Hematopoietic multipotent progenitor cell treated with erythropoietin and hydrocortisone succinate and interleukin-3 and kit ligand, for 17 days (in vitro differentiated cells): Measurements from ENCODE around the gene CXCL3.
"Not testable (repeated sequence)": the region's sequence is repeated elsewhere in the genome, so short reads cannot be mapped to it uniquely, and the experiment has no call there.

ENCODE experiments used
- DNase-seq: peaks from one replicate; pipeline ENCODE4 v3.0.0-alpha.2; 2015; ENCODE audit warnings: low spot score

The CXCL3 gene

DNA sequence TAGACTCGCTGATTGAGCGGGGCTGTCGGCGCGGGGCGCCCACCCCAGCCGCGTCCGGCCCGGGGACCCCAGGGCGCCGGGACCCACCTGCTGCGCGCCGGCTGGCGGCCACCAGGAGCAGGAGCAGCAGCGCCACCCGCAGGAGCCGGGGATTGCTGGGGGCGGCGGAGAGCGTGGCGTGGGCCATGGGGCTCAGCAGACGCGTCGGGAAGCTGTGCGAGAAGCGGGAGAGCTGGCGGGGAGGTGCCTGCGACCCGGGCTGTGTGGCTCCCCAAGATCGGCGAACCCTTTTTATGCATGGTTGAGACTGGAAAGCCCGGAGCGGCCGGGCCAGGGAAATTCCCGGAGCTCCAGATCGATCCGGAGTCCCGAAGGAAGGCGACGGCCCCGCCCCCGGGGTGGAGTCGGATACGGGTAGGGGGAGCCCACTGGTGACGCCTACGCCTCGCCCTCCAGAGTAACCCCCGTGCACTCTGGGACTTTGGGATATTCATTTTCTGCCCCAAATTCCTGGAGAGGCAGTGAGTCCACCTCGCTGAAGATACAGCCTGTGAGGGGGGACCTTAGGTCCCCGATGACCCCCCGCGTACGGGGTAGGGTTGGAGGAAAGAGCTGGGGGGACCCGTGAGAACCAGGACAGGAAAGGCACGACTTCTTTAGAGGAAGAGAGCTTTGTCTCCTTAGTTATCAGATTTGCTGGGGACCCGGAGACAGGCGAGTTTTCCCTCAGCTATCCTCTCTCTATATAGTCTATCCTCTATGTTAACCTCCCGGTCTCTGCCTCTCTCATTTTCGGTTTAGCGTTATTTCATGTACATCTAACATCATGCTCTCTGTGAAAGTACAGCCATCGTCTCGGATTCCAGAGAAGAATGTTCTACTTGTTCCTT, at the start of gene CXCL3:
Gene CXCL3, minus strand, starts transcription at position 265 of the 890 bp plus-strand sequence. Its CDS starts 78 bp downstream, at position 187.
- peak; percentile 33 for DNase-seq

DNA sequence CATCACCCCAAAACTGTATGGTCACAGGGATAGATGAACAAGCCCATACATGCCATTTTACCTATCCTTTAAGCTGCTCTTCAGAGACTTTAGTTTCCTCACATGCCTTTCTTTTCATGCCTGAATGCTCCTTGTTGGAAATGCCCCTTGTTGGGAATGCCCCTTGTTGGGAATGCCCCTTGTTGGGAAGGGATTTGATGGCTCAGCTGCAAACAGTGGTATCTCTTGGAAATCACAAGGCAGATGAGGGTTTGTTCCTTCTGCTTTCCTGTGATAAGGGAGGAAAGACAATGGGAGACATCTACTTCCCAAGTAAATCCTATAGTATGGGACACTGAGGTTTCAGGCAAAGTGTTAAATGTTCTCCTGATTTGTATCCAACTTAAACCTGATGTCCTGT, 49.0 kb upstream of the CXCL3 start:
- no peak for DNase-seq

DNA sequence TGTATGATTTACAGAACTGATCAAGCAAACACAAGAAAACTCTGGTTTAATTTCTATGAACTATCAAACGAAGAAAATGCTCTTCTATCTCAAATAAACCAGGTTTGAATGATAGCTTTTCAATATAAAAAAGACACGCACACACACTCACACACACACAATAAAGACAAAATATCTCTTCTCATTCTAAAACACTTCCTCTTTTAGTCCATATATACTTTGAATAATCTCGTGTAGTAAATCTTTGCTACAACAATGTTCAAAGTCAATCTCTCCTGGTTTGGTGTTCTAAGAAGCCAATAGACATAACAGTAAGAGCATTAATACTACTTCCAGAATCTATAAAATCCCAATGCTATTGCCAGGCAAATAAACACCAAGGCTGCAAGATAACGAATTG, 47.2 kb upstream of the CXCL3 start:
- DNase-seq = no peak

DNA sequence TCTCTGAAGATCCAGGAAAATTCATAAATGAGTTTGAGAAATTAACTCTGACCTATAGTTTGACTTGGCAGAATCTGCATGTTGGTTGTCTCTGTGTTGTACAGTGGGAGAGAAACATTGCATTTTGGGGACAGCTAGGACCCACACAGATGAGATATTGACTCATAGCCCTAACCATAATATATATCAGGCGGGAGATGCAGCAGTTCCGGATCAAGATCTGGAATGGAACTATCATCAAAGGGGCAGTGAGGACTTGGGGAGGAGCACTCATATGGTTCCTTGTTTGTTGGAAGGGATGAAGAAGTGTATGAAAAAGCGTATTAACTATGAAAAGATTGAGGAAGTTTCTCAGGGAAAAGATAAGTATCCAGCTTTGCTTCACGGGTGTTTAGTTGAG, 46.5 kb upstream of the CXCL3 start:
- DNase-seq = no peak

DNA sequence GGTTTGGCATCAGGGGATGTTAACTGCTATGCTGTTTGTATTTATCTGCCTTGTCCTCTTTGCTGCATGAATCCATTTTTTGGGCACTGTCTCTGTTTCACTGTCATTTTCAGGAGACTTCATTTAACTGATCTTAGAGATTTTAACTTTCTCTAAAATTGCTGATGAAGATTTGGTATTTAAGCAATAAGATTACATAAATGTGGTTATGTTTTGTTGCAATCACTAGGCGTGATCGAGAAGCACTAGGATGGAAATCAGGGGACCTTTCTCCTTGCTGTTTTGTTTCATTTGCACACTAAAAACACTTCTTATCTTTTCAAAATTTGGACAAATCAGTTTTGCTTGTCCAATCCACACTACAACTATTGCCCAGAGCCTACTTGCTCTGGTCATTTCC, 45.1 kb upstream of the CXCL3 start:
- DNase-seq = no peak

DNA sequence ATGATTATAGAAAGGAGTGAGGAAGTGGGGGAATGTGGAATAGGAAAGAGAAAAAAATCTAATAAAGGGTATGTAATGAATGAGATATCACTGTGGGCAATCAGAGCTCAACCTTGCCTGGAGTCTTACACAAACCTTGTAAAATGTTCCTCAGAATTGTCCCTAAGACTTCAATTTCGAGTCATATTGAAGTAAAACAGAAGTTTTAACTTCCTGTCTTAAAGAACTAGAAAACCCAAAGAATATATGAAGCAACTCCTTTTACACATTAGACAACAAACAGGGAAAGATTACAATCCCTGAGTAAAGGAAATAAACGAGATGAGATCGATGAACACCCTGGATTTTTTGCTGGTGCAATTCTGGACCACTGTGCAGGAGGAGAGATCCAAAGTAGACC, 42.5 kb upstream of the CXCL3 start:
- no peak for DNase-seq

DNA sequence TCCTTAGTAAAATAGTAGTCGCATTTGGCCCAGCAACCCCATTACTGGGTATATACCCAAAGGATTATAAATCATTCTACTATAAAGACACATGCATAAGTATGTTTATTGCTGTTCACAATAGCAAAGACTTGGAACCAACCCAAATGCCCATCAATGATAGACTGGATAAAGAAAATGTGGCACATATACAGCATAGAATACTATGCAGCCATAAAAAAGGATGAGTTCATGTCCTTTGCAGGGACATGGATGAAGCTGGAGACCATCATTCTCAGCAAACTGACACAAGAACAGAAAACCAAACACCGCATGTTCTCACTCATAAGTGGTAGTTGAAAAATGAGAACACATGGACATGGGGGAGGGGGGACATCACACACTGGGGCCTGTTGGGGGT, 41.9 kb upstream of the CXCL3 start:
- DNase-seq = not testable (repeated sequence)

DNA sequence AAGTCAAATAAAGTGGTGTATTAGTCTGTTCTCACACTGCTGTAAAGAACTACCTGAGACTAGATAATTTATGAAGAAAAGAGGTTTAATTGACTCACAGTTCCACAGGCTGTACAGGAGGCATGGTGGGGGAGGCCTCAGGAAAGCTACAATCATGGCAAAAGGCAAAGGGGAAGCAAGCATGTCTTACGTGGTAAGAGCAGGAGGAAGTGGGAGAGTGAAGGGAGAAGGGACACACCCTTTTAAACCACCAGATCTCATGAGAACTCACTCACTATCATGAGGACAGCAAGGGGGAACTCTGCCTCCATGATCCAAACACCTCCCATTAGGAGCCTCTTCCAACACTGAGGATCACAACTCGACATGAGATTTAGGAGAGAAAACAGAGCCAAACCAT, 40.5 kb upstream of the CXCL3 start:
- not testable (repeated sequence) for DNase-seq

DNA sequence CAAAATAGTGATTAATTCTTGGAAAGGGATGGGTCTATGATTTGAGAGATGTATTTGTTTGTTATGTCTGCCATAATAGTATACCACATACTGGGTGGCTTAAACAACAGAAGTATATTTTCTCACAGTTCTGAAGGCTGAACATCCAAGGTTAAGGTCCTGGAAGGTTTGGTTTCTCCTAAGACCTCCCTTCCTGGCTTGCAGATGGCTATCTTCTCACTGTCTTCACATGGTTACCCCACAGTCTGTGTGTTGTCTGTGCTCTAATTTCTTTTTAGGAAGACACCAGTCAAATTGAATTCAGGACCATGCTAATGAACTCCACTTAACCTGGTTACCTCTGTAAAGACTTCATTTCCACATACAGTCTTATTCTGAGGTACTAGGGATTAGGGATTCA, 34.9 kb upstream of the CXCL3 start:
- DNase-seq = no peak

DNA sequence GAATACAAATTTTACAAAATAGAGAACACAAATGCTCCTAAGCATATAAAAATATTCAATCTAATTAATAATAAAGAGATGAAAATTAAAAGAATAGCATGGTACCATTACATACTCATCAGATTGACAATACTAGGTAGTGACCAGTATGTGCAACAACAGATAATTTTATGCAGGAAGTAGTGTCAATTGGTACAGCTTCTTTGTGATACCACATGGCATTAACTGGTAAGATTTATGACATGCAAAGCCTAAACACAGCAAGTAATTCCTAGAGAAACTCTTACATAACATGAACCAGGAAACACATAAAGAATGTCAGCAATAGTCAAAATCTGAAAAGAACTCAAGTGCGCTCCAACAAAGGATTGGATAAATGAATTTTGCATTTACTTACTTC, 34.2 kb upstream of the CXCL3 start:
- no peak for DNase-seq

DNA sequence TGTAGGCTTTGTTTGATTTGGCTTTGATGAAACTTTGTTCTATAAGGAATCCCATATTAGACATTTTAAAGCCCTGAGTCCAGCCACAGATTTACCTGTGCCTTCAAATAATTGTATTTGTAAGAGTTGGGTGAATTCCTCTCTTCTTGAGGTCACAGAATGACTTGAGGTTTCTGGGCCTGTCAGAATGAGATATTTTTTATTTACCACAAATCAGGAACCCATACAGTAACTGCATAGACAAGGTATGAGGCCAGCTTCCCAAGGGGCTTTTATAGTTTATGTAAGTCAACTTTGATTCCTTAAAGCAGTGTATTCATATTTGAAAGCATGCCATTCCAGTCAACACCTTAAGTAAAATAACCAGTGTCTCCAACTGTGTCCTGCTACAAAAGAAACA, 29.1 kb upstream of the CXCL3 start:
- no peak for DNase-seq

DNA sequence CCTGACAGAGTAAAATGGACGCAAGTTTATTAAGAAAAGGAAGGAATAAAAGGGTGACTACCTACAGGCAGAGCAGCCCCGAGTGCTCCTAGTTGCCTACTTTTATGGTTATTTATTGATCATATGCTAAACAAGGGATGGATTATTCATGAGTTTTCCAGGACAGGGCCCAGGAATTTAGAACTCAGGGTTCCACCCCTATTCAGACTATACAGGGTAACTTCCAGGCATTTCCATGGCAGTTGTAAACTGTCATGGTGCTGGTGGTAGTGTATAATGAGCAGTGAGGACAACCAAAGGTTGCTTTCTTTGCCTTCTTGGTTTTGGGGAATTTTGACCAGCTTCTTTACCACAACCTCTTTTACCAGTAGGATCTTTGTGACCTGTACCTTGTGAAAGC, 27.7 kb upstream of the CXCL3 start:
- DNase-seq = no peak

DNA sequence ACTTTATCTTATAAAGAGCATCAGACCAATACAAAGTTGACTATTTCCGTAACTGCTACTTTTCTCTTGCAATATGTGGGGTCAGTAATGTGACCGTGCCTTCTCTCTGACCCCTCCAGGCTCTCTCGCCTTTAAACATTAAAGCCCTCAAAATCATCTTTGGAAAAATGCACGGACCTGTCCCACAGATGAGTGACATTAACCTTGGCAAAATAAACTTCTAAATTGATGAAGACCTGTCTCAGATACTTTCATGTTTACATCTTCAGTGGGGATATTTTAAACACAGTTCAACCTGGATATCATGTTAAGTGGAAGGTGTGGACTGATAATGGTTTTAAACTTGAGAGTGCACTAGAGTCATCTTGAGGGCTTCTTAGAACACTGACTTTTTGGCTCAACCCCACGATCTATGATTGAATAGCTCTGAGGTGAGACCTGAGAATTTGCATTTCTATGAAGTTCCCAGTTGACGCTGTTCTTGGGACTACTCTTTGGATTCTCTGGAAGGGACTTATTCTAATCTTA, 26.7 kb upstream of the CXCL3 start:
- DNase-seq = no peak

DNA sequence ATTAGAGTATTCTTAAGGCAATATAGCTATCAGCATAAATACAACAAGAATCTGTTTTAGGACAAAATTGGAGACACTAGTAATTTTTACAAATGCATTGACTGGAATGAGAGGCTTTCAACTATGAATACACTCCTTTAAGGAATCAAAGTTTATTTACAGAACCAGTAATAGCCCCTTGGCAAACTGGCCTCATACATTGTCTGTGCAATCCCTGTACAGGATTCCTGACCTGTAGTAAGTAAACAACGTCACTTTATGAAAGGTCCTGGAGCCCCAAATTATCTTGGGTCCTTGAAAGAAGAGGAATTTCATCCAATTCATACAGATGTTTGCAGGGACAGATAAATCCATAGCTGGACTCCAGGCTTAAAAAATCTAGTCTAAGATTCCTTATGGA, 25.4 kb upstream of the CXCL3 start:
- DNase-seq = no peak

DNA sequence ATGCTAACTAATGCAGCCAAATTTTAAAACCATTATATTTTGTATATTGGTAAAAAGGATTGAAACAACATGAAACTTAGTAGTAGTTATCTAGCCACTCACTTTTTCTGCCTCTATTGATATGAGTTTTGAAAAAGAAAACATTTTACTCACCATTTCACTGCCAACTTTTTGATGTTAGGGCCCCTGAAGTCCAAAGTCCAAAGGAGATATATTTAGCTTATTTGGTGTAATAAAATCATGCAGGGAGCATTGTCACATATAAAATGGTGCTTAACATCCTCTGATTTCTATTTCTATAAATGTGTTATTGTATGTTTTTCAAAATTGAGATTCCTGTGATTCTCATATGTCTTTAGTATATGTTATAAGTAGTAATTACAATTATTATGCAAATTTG, 24.5 kb upstream of the CXCL3 start:
- no peak for DNase-seq

DNA sequence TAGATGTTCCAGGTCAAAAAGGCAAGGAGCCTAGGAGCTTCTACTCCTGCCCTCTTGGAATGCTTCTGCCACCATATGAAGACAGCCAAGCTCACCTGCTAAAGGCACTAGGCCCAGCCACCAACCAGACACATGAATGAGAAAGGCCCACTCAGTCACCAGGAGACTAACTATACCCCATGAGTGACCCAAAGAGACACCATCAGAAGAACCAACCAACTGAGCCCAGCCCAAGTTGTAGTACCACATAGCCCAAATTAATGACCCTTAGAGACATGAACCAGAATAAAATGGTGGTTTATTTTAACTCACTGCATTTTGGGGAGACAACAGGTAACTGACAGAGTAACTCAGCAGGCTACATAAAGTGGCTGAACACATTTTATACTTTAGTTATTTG, 22.9 kb upstream of the CXCL3 start:
- DNase-seq = no peak

DNA sequence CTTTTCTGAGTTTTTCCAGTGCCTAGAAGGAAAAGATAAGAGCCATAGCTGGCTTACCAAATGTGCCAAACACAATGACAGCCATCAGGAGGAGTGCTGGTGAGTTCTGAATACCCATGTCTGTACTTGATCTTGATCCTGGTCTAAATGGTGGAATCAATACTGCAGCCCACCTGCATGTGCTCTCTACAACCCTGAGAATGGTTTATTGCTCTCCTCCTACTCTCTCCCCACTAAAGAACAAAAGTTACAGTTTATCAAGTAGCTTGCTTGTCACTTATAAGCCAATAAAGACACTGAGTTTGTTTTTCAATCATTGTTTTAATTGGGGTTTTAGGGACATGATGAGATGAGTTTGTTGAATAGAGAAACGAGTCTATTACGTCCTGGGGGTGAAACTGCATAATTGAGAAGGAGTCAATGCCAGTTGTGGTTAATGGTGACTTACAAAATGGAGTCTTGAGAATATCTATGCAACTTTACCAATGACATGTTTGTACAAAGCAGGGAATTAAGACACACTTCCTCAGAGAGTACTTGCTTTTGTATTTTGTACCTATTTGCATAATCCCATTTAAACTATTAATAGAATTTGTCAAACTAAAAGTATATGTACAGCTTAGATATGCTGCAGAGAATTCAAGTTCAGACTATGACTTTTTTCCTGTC, 20.8 kb upstream of the CXCL3 start:
- no peak for DNase-seq

DNA sequence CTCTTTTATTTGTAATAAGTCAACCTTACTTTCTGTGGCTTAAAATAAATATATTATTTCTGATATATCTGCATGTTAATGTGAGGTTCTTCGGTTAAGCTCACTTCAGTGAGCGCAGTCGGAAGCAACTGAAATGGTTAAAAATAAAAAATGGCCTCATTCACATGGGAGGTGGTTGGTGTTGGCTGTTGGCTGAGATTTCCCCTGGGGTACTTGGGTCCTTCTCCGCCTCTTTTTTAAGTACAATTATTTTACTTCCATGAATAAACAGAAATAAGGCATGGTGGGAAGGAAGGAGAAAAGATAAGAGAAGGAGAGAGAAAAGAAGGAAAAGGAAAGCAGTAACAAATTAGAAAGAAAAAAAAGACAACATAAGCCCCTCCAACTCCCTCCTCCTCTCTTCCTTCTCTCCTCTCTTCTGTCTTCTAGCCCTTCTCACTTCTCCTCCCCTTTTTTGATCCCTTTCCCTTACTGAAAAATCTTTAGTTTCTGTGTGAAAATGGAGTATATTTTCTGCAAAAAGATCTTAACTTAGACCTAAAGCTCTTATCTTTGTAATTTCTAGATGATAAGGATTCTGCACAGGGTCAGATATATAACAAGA, 19.7 kb upstream of the CXCL3 start:
- no peak for DNase-seq

DNA sequence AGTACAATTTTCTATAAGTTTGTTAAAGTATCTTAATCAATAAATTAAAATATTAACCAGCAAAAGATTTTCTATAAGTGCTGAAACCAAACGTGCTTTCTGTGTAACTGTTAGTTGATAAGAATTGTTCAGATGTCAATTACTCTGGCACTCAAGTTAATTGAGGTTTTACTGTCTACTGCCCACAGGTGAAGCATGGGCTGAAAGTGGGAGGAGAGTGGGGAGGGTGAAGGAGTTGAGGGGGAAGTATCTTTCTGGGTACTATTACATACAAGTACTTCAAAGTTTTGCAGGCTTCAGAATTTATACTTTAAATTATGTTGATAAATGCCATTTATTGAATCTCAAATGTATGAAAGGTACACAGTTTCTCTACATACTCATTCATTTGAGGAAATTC, 19.1 kb upstream of the CXCL3 start:
- DNase-seq = no peak

DNA sequence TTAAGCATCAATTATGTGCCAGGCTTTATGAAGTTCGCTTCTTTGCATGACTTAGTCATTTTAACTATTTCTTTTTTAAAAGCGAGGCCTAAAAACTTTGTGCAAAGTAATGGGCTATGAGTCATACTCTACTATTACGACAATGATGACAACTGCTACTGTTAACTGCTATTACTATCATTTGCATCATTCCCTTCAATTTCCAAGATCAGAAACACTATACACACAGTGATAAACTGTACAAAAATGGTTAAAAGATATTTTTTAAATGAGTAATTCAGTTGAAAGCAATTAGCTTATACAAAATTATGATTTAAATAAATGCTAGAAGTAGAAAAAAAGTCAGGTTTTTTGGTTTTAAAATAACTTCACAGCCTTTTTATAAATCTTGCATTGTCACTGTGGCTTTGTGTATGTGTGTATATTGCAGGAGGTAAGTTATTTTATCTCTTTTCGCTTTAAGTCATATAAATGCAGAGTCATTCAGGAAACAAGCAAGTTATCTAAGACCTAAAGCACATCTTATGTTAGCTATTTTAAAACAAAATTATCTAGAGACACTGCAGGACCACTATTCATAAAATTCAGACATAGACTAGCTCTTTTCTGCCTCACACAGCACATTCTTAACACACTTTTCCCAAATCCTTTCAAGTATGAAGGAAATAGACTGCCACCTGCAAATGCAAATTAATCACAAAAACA, 18.5 kb upstream of the CXCL3 start:
- peak; percentile 55 for DNase-seq

DNA sequence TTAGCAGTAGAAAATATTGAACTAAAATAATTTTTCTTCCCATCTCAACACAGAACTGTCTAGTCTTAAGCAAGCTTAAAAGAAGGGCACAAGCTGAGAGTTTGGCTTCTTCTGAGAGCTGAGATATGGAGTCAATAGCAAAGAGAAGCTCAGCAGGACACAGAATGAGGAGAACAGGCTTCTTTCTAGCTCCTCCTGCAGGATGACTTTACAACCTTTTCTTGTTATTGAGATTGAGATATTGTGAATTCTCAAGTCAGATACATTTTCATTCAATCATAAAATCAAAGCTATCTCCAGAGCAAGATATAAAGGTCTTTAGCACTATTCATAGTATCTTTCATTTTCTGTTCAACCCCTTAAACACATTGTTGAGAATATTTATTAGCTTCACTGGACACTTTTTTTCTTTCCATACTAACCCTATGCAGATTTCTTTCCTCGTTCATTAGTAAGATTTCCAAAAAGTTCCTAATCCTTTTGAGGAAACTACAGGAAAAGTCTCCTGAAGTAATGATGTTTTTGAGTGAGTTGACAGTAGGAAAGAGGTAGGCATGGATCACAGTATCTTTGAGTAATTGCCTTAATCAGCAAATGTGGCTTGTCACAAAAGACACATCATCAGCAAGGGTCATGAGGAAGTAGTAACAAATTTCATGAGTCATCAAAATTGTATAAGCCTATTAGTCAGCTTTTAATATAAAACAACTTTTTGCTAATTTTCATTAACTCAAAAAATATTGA, 17.8 kb upstream of the CXCL3 start:
- no peak for DNase-seq

DNA sequence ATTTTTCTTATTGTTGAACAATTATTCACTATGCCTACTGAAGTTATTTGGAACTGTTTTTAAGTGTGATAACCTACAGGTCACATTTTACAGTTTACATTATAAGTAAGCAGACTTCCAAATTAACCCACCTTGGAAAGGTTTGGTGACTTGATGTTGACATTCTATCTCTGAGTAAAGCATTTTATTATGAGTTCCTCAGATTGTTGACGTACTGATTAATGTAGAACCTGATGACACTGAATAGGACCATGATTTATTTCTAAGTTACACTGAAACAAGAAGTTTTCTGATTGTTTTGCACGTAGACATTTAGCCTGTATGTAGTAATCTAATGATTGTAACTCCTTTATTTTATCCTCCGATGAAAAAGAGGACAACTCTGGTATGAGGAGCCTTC, 17.0 kb upstream of the CXCL3 start:
- DNase-seq = no peak
